Thymus (tissue), 11 donors: ENCODE data around the gene UNC5A. TPM values are rescaled to one million over a fixed set of nuclear protein-coding genes. Genes with fewer than 3 reads are reported as not detected.

Experiments
- DNase-seq, 9 donors: peaks; one replicate each; pipeline ENCODE4 v3.0.0-alpha.2; 2013; ENCODE audit warnings: low spot score in 9 of 9, low read depth in 6 of 9, missing footprints in 1 of 9
- H3K27ac ChIP-seq, 2 donors: one replicate each; pipeline ENCODE4 v1.5.1; 2013; ENCODE audit warnings: control low read depth in 1 of 2, low read depth in 1 of 2, low read length in 1 of 2, mild to moderate bottlenecking in 1 of 2, moderate library complexity in 1 of 2
- H3K27me3 ChIP-seq, 2 donors: one replicate each; pipeline ENCODE4 v1.5.1; 2013; ENCODE audit warnings: low read length in 1 of 2; ENCODE audit not compliant: control insufficient read depth in 2 of 2, insufficient read depth in 1 of 2
- H3K36me3 ChIP-seq, 2 donors: one replicate each; pipeline ENCODE4 v1.5.1; 2013; ENCODE audit warnings: low read length in 1 of 2, mild to moderate bottlenecking in 1 of 2, moderate library complexity in 1 of 2; ENCODE audit not compliant: control insufficient read depth in 2 of 2, insufficient read depth in 2 of 2
- H3K4me1 ChIP-seq, 2 donors: one replicate each; pipeline ENCODE4 v1.5.1; 2013; ENCODE audit warnings: low read length in 2 of 2; ENCODE audit not compliant: control insufficient read depth in 2 of 2, insufficient read depth in 2 of 2
- H3K4me3 ChIP-seq, 2 donors: one replicate each; pipeline ENCODE4 v1.5.1; 2013; ENCODE audit warnings: low read length in 2 of 2, control low read depth in 1 of 2, mild to moderate bottlenecking in 1 of 2
- H3K9me3 ChIP-seq, 2 donors: one replicate each; pipeline ENCODE4 v1.5.1; 2013; ENCODE audit warnings: low read length in 1 of 2, mild to moderate bottlenecking in 1 of 2; ENCODE audit not compliant: control insufficient read depth in 2 of 2, insufficient read depth in 1 of 2
- whole genome bisulfite sequencing: extraction: QIAGEN DNeasy Blood & Tissue Kit; methylation state at CpG from one replicate; pipeline ENCODE4 v1.1.7; 2013; 5-methylcytosine and 5-hydroxymethylcytosine counted together
- polyA plus RNA-seq: library from polyadenylated mRNA; stranded (reverse); fragments of 200-250 nt; gene quantifications from one replicate; pipeline ENCODE4 v1.2.3, GENCODE V29; 2013
- total RNA-seq: library from RNA; stranded (reverse); fragments of 120-200 nt; gene quantifications from one replicate; pipeline ENCODE4 v1.2.4, GENCODE V29; 2013
- donor health status: healthy.

The UNC5A gene
- total and polyA plus RNA-seq, 2 donors, result 0.28 to 0.30 TPM

DNA sequence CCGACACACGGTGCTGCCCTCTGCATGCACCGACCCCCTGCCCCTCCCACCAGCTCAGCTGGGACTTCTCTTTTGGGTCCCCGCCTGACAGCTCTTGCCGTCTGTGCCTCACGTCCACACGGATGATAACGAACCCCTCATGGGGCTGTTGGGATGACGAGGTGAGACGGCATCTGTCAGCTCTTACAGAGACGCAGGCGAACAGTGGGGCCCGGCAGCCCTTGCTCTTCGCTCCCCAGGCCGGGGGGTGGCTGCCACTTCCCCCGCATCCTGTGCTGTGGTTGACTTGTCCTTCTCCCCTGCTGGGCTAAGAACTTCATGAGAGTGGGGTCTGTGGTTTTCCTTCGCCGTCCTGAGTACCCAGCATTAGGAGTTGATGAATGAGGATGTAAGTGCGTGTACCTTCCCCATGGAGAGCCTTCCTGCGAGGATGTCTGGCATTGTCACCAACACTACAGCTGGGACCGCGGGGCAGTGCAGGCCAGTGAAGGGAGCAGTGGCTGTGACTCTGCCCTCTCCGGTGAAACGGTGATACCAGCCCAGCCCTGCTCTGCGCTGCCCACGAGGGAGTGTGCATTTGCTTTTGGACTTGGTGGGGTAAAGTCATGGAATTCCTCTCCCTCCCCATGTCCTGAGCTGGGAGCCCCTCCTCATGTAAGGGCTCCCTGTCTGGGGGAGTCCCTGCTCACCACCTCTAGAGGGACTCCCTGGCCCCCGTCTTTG is 65.6 kb downstream of the UNC5A start:
- Histone ChIP-seq H3K27ac (no peak overlapping the region), H3K36me3 (no peaks in the 10 kb centered on the region), H3K27me3 (peaks cover 9 to 46% of the 10 kb centered on the region in 2 donors), H3K9me3 (no peaks in the 10 kb centered on the region), H3K4me1 (no peaks in the 10 kb centered on the region), H3K4me3 (no peak overlapping the region)
- 12% methylated on average over 27 of the region's 27 CpGs for WGBS
- DNase-seq, result peak in 1 of 9 donors; percentile 7

DNA sequence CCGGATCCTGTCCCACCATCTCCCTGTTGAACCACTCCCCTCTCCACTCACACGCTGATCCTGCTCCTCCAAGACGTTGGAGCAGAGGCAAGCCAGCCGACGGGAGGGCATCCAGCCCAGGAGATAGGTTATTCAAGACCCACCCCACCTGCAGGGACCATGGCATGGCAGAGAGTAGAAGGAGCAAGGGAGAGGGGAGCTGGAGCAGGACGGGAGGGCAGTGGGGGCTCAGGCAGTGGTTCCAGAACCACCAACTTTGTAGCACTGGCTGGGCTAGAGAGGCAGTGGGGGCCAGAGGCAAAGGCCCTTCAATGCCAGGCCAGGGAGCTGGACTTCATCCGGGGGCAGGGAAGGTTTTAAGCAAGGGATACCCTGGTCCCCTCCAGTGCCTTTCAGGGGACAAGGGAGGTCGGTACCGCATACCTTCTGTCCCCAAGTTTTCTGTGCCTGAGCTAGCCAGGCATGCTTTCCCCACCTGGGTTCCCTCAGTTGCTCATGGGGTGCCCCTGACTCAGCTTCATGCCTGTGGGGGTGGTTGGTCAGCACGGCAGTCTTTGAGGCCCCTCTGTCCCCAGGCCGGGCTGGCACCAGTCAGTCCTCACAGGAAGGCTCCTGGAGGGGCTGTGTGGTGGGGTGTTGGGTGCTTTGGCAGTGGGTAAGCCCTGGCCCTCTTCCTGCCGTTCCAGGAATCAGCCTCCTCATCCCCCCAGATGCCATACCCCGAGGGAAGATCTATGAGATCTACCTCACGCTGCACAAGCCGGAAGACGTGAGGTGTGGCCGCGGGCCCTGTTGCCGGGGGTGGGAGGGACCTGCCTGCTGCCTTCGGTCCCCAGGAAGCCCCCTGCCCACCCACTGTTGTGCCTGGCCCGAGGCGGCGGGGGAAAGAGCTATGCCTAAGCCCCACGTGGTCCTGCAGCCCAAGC is 66.4 kb downstream of the UNC5A start:
- no peaks in the 10 kb centered on the region for H3K9me3 ChIP-seq
- H3K27me3 ChIP-seq, result peaks cover 9 to 46% of the 10 kb centered on the region in 2 donors
- no peak overlapping the region for H3K27ac ChIP-seq
- H3K4me3 ChIP-seq, result no peak overlapping the region
- no peaks in the 10 kb centered on the region for H3K4me1 ChIP-seq
- DNase-seq, result no peak
- 74% methylated on average over 24 of the region's 24 CpGs for WGBS
- no peaks in the 10 kb centered on the region for H3K36me3 ChIP-seq

DNA sequence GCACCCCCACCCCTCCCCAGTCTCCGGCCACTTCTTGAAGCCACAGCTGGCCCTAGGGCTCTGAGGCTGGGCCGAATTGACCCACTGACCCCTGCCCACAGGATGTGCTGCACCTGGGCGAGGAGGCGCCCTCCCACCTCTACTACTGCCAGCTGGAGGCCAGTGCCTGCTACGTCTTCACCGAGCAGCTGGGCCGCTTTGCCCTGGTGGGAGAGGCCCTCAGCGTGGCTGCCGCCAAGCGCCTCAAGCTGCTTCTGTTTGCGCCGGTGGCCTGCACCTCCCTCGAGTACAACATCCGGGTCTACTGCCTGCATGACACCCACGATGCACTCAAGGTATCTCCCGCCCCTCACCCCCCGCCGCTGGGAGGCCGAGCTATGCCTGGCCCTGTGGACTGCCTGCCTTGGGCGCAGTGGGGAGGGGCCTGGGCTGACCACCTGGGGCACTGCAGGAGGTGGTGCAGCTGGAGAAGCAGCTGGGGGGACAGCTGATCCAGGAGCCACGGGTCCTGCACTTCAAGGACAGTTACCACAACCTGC is 67.5 kb downstream of the UNC5A start:
- no peak overlapping the region for H3K4me3 ChIP-seq
- 86% methylated on average over 21 of the region's 21 CpGs for WGBS
- H3K27me3 ChIP-seq, result peaks cover 9 to 46% of the 10 kb centered on the region in 2 donors
- H3K9me3 ChIP-seq, result no peaks in the 10 kb centered on the region
- no peak overlapping the region for H3K27ac ChIP-seq
- H3K4me1 ChIP-seq, result no peaks in the 10 kb centered on the region
- DNase-seq, result no peak
- H3K36me3 ChIP-seq, result no peaks in the 10 kb centered on the region

DNA sequence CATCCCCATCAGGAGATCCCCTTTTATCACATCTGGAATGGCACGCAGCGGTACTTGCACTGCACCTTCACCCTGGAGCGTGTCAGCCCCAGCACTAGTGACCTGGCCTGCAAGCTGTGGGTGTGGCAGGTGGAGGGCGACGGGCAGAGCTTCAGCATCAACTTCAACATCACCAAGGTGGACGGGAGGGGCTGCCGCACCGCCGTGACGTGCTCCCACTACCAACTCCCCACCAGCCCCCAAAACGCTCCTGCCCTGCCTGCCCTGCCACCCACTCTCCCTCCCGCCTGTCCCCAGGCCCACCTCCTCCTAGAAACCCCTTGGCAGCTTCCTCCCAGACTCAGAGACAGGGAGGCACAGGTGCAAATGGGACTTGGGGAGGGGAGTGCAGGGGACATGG is 68.1 kb downstream of the UNC5A start:
- H3K4me3 ChIP-seq, result no peak overlapping the region
- no peak for DNase-seq
- WGBS, result 95% methylated on average over 12 of the region's 12 CpGs

DNA sequence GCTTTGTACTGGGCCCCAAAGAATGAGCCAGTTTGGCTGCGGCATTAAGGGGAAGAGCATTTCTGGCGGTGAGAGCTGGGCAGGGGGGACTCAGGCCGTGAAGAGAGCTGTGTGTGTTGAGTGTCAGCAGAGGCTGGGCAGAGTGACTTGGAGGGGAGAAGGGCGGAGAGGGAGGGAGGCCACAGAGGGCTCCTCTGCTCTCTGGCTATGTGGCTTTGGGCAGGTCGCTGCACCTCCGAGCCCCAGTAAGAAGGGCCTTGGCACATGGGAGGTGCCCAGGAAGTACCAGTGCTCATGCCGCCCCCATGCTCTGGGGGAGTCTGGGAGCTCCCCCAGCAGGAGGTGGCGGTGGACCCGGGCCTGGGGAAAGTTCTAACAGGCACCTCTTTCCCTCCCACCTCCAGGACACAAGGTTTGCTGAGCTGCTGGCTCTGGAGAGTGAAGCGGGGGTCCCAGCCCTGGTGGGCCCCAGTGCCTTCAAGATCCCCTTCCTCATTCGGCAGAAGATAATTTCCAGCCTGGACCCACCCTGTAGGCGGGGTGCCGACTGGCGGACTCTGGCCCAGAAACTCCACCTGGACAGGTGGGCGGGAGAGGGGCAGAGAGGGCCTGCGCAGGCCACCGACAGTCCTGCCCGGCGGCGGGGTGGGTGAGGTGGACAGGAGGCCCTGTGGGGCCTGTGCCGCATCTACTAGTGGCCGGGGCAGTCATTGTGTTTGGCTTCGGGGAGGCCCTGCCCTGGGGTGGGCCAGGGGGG is 68.7 kb downstream of the UNC5A start:
- Histone ChIP-seq H3K27ac (no peak overlapping the region), H3K9me3 (no peaks in the 10 kb centered on the region), H3K27me3 (peaks cover 9 to 39% of the 10 kb centered on the region in 2 donors), H3K4me1 (no peaks in the 10 kb centered on the region), H3K4me3 (no peak overlapping the region), H3K36me3 (no peaks in the 10 kb centered on the region)
- DNase-seq, result no peak
- 90% methylated on average over 23 of the region's 23 CpGs for WGBS

More for the DNA sequence above, 68.1 kb downstream of the UNC5A start:
- Histone ChIP-seq H3K27ac (no peak overlapping the region), H3K4me1 (no peaks in the 10 kb centered on the region), H3K9me3 (no peaks in the 10 kb centered on the region), H3K27me3 (peaks cover 9 to 46% of the 10 kb centered on the region in 2 donors), H3K36me3 (no peaks in the 10 kb centered on the region)

DNA sequence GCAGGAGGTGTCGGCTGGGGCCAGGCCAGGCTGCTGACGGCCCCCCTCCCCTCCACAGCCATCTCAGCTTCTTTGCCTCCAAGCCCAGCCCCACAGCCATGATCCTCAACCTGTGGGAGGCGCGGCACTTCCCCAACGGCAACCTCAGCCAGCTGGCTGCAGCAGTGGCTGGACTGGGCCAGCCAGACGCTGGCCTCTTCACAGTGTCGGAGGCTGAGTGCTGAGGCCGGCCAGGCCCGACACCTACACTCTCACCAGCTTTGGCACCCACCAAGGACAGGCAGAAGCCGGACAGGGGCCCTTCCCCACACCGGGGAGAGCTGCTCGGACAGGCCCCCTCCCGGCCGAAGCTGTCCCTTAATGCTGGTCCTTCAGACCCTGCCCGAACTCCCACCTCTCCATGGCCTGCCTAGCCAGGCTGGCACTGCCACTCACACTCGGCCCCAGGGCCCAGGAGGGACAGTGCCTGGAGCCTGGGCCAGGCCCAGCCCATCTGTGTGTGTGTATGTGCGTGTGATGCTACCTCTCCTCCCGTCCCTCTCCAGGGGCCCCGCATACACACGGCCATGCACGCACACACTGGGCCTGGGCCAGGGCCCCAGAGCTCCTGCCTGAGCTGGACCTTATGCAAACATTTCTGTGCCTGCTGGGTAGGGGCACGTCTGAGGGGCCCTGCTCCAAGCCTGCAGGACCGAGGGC is 69.5 kb downstream of the UNC5A start:
- H3K36me3 ChIP-seq, result no peaks in the 10 kb centered on the region
- peaks cover 8 to 32% of the 10 kb centered on the region in 2 donors for H3K27me3 ChIP-seq
- WGBS, result 91% methylated on average over 23 of the region's 23 CpGs
- H3K9me3 ChIP-seq, result no peaks in the 10 kb centered on the region
- no peaks in the 10 kb centered on the region for H3K4me1 ChIP-seq
- DNase-seq, result no peak
- H3K27ac ChIP-seq, result no peak overlapping the region
- no peak overlapping the region for H3K4me3 ChIP-seq

DNA sequence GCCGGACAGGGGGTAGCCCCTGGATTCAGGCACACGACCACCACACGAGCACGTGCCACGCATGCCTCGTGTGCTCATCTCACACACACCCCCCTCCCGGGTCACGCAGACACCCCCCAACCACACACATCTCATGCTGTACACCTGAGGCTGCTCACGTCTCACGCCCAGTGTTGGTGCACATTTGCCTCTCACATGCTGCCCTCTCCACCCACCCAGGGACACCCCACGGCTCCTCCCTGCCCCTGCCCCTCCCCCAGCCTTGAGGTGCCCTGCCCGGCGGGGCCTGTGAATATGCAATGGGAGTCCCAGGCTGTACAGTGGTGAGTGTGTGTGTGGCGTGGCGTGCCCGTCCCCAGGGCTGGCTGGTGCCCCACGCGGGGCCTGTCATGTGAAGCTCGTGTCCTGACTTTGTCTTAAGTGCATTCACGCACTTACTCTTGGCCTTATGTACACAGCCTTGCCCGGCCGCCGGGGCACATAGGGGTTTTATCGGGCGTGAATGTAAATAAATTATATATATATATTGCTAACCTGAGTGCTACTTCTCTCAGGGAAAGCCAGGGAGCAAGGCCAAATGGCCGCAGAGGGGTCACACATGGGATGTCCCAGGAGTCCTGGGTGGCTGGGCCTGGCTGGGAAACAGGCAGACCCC is 70.1 kb downstream of the UNC5A start:
- 97% methylated on average over 26 of the region's 26 CpGs for WGBS
- Histone ChIP-seq H3K27me3 (peaks cover 6 to 25% of the 10 kb centered on the region in 2 donors), H3K27ac (no peak overlapping the region), H3K36me3 (no peaks in the 10 kb centered on the region), H3K9me3 (no peaks in the 10 kb centered on the region), H3K4me1 (no peaks in the 10 kb centered on the region), H3K4me3 (no peak overlapping the region)
- DNase-seq, result no peak
